Measurements from ENCODE around the gene RIPOR3. TPM values are rescaled to one million over a fixed set of nuclear protein-coding genes. Genes with fewer than 3 reads are reported as not detected.

RIPOR3 gene
- total and polyA plus RNA-seq, 9 of the 15 experiments (the other 6 are each of a cell fraction or from before 2014, with no cell fraction given), result 3.3 to 62.7 (median 21.4) TPM

GRCh38 chr20:50737352-50737751 is 46.0 kb upstream of the RIPOR3 start:
- H3K4me3 ChIP-seq, result no peak overlapping the region
- peaks cover 41% of the 10 kb centered on the region for H3K36me3 ChIP-seq (ENCODE audit: control insufficient read depth, insufficient read depth, low read length)
- peaks cover 36 to 54% of the 10 kb centered on the region in 2 experiments for H3K4me1 ChIP-seq (replicated peaks in 1 of 2; ENCODE audit: control insufficient read depth in 2 of 2, insufficient read depth in 2 of 2, low read length in 2 of 2)
- H3K79me2 ChIP-seq (ENCODE audit: control insufficient read depth, insufficient read depth, low read length), result peaks cover 90% of the 10 kb centered on the region
- intact Hi-C loops (cut with micrococcal nuclease), result no loop called here
- ChIA-PET CTCF (ENCODE audit: low intra/inter-chr PET ratio) (no interaction called here), POLR2A (interaction anchor here (0.7 to 1.4 kb wide), 4 partner anchors 12 to 76 kb away, joined by 3 to 4 read pairs (median 4); partner anchors contain the start of gene RIPOR3)
- H3K9me1 ChIP-seq (ENCODE audit: control insufficient read depth, insufficient read depth, low read length), result no peaks in the 10 kb centered on the region
- H3K27ac ChIP-seq (ENCODE audit: extremely low read depth, low read depth, low read length), result peak overlapping the region; percentile 61
- BruUV-seq (replicated peaks), result no TSS peak
- DNase-seq (ENCODE audit: extremely low read depth in 1 of 4, low spot score in 3 of 4) (peak in 3 of 4 experiments; percentile 36 to 81 (median 55)), ATAC-seq (peak; percentile 78), FAIRE-seq (peak; percentile 96)
- H4K20me1 ChIP-seq (replicated peaks; ENCODE audit: control insufficient read depth, insufficient read depth, low read length), result no peaks in the 10 kb centered on the region
- in situ Hi-C loops (cut with MboI), result loop anchor here (10.0 kb wide), 1 partner anchor 253 kb away; no protein-coding TSS in a partner anchor
- no peaks in the 10 kb centered on the region for H3K9me3 ChIP-seq (replicated peaks; ENCODE audit: control insufficient read depth, insufficient read depth, low read depth, low read length)
- H2AFZ ChIP-seq (ENCODE audit: low read depth, low read length), result no peak overlapping the region
- peak overlapping the region; percentile 48 for H3K4me2 ChIP-seq (ENCODE audit: insufficient read depth, low read length)
- no peaks in the 10 kb centered on the region for H3K27me3 ChIP-seq (ENCODE audit: control insufficient read depth in 2 of 2, insufficient read depth in 2 of 2, low read length in 2 of 2)
- H3K9ac ChIP-seq (ENCODE audit: insufficient read depth in 1 of 2, low read depth in 2 of 2, low read length in 2 of 2), result no peak overlapping the region
- WGBS (ENCODE audit: insufficient coverage, low coverage, missing lambda C conversion rate), result 35% methylated on average over 4 of the region's 4 CpGs
- TF ChIP-seq MXD1 (CRISPR knock-in tag; IDR thresholded peaks at IDR 0.05; ENCODE audit: borderline replicate concordance, poor library complexity, severe bottlenecking) (no peak), DPF2 (IDR thresholded peaks at IDR 0.05) (peak; percentile 36; the same call in 1 of the 2 replicates), ZNF316 (IDR thresholded peaks at IDR 0.05) (peak; percentile 80), ZNF77 (CRISPR knock-in tag; IDR thresholded peaks at IDR 0.05) (no peak), NFE2L1 (tag; IDR thresholded peaks at IDR 0.05; ENCODE audit: borderline replicate concordance, low read depth) (peak; percentile 22; the same call in 1 of the 2 replicates), MAFG (tag; conservative IDR thresholded peaks at IDR 0.05) (peak; percentile 40), MAZ (CRISPR knock-in tag; conservative IDR thresholded peaks at IDR 0.05 in 1 of 2, IDR thresholded peaks at IDR 0.05 in 1 of 2) (no peak), ATF2 (CRISPR knock-in tag; IDR thresholded peaks at IDR 0.05) (no peak), UBTF (IDR thresholded peaks at IDR 0.05; ENCODE audit: borderline replicate concordance in 1 of 2, low read depth in 2 of 2, low read length in 2 of 2) (peak in 1 of 2 experiments; percentile 56; a peak in 1 of 4 replicates), ZNF707 (CRISPR knock-in tag; conservative IDR thresholded peaks at IDR 0.05) (no peak), NFE2 (IDR thresholded peaks at IDR 0.05; ENCODE audit: low read depth) (peak; percentile 93), ARID1B (IDR thresholded peaks at IDR 0.05) (peak; percentile 20; the same call in 1 of the 2 replicates), ATF1 (CRISPR knock-in tag; IDR thresholded peaks at IDR 0.05) (no peak), ATF1 (tag; IDR thresholded peaks at IDR 0.05) (0 out of 2 replicates have a peak, but pooled peaks have one; percentile 3), ARNT (IDR thresholded peaks at IDR 0.05) (0 out of 4 replicates have a peak, but pooled peaks of 1 of the 2 experiments have one; percentile 35), HLTF (IDR thresholded peaks at IDR 0.05) (no peak), SMARCE1 (IDR thresholded peaks at IDR 0.05) (0 out of 2 replicates have a peak, but pooled peaks have one; percentile 31), CBX5 (IDR thresholded peaks at IDR 0.05; ENCODE audit: borderline replicate concordance, low read depth) (no peak), JUND (IDR thresholded peaks at IDR 0.05; ENCODE audit: borderline replicate concordance, low read depth, low read length) (peak; percentile 49; the same call in 1 of the 2 replicates), JUND (tag; IDR thresholded peaks at IDR 0.05; ENCODE audit: borderline replicate concordance, low read depth, low read length) (peak; percentile 34; the same call in 1 of the 3 replicates), CTBP1 (IDR thresholded peaks at IDR 0.05; ENCODE audit: borderline replicate concordance) (peak; percentile 43; the same call in 1 of the 2 replicates)

All from K562 (cell line).